Transverse colon (tissue), 4 donors: Measurements from ENCODE around the gene SPATA6. TPM values are rescaled to one million over a fixed set of nuclear protein-coding genes. Genes with fewer than 3 reads are reported as not detected.
"Not testable (repeated sequence)": the region's sequence is repeated elsewhere in the genome, so short reads cannot be mapped to it uniquely, and the experiment has no call there.

Experiments used
- DNase-seq: peaks from one replicate; pipeline ENCODE4 v3.0.0-alpha.2; 2019
- H3K27ac ChIP-seq, 4 donors: fragments of 200-600 bp; sonication (generic); 2 replicates each; pipeline ENCODE4 v1.5.1; 2016 to 2018; ENCODE audit warnings: inconsistent platforms in 4 of 4
- H3K27me3 ChIP-seq: fragments of 200-600 bp; sonication (generic); 2 replicates; pipeline ENCODE4 v1.5.1; 2017; ENCODE audit warnings: inconsistent platforms
- H3K36me3 ChIP-seq, 4 donors: fragments of 200-600 bp; sonication (generic); 2 replicates each; pipeline ENCODE4 v1.5.1; 2017 to 2019; ENCODE audit warnings: inconsistent platforms in 4 of 4
- H3K4me1 ChIP-seq, 4 donors: fragments of 200-600 bp; sonication (generic); 2 replicates each; pipeline ENCODE4 v1.5.1; 2017 to 2020; ENCODE audit warnings: inconsistent platforms in 4 of 4
- H3K4me3 ChIP-seq, 4 donors: fragments of 200-600 bp; sonication (generic); 1 replicate in 1 of 4; 2 replicates in 3 of 4; pipeline versions ENCODE4 v1.5.1 to v1.6.1; 2017 to 2019; ENCODE audit warnings: inconsistent platforms in 4 of 4
- H3K9me3 ChIP-seq, 2 donors: fragments of 200-600 bp; sonication (generic); 2 replicates each; pipeline ENCODE4 v1.5.1; 2017 to 2019; ENCODE audit warnings: inconsistent platforms in 2 of 2
- EP300 ChIP-seq: sonication (generic); formaldehyde crosslinking; IDR thresholded peaks from one replicate; pipeline ENCODE4 v1.6.1; 2017; ENCODE audit warnings: antibody characterized with exemption, low read depth
- POLR2A ChIP-seq: fragments of 450-650 bp; IDR thresholded peaks from one replicate; pipeline ENCODE4 v1.6.1; 2016; ENCODE audit warnings: antibody characterized with exemption, mild to moderate bottlenecking, moderate library complexity
- POLR2AphosphoS5 ChIP-seq, 3 donors: sonication (generic); formaldehyde crosslinking; IDR thresholded peaks; one replicate each; pipeline ENCODE4 v1.6.1; 2016; ENCODE audit warnings: antibody characterized with exemption in 3 of 3
- WGBS, 2 donors: methylation state at CpG; one replicate each; pipeline ENCODE4 v1.1.5; 2018; ENCODE audit warnings: low coverage in 1 of 2; 5-methylcytosine and 5-hydroxymethylcytosine counted together
- in situ Hi-C, 4 donors: fragments of 200-750 bp; cut with MboI; loops; one replicate each; pipeline versions ENCODE4 v1.15.0 to v1.15.1; 2017; ENCODE audit warnings: low sequenced_read_pairs in 3 of 4, low pct_ligation_motif_present in 1 of 4, low pct_unique_long_range_greater_than_20kb in 1 of 4
- intact Hi-C: fragments of 100-400 bp; cut with DNase I; formaldehyde crosslinking; loops from one replicate; pipeline ENCODE4 v1.15.1; 2023; ENCODE audit warnings: low total_unique reads
- total RNA-seq, 4 donors: library from RNA; depleted of rRNA; stranded (reverse); fragments of >200 nt; gene quantifications; one replicate each; pipeline ENCODE4 v1.1.0, GENCODE V29; 2016
- TF ChIP-seq, protein P1 (sequence below), 5 experiments: fragments of 200-600 bp in 3 of 5; fragments of 450-650 bp in 2 of 5; sonication (generic) in 3 of 5; IDR thresholded peaks; 1 replicate in 2 of 5; 2 replicates in 3 of 5; pipeline ENCODE4 v1.5.1; 2016 to 2017; ENCODE audit warnings: antibody characterized with exemption in 5 of 5, inconsistent platforms in 3 of 5, mild to moderate bottlenecking in 2 of 5, moderate library complexity in 1 of 5

The SPATA6 gene
- total RNA-seq, 4 donors from 2014 or later: 8.2 to 16.5 (median 14.6) TPM

DNA sequence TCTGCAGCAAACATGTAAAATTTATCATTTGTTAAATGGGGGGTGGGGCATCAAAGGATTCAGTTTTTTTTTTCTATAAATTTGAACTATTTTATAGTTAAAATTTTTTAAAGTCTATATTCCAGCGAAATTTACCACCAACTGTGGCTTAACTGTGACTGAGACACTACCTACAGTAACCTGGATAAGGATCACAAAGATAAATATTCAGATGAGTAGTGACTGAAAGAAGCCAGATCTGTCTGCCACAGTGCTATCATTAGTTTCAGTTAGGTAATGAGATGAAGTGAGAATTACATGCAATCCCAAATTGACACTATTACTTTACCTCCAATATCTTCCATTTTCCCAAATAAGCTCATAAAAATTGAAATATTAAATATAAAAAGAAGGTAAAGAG is 5.4 kb downstream of the SPATA6 start:
- no peak for DNase-seq
- Histone ChIP-seq H3K27me3 (no peaks in the 10 kb centered on the region), H3K4me3 (no peak overlapping the region), H3K27ac (no peak overlapping the region), H3K36me3 (no peaks in the 10 kb centered on the region), H3K9me3 (no peaks in the 10 kb centered on the region), H3K4me1 (peaks cover 0 to 29% (median 16%) of the 10 kb centered on the region in 4 donors)
- intact Hi-C loops: no loop called here
- 73 to 82% methylated on average over 1 of the region's 1 CpG for WGBS, 2 donors
- TF ChIP-seq EP300: no peak
- TF ChIP-seq, protein P1, sequence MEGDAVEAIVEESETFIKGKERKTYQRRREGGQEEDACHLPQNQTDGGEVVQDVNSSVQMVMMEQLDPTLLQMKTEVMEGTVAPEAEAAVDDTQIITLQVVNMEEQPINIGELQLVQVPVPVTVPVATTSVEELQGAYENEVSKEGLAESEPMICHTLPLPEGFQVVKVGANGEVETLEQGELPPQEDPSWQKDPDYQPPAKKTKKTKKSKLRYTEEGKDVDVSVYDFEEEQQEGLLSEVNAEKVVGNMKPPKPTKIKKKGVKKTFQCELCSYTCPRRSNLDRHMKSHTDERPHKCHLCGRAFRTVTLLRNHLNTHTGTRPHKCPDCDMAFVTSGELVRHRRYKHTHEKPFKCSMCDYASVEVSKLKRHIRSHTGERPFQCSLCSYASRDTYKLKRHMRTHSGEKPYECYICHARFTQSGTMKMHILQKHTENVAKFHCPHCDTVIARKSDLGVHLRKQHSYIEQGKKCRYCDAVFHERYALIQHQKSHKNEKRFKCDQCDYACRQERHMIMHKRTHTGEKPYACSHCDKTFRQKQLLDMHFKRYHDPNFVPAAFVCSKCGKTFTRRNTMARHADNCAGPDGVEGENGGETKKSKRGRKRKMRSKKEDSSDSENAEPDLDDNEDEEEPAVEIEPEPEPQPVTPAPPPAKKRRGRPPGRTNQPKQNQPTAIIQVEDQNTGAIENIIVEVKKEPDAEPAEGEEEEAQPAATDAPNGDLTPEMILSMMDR (IDR thresholded peaks at IDR 0.05): no peak
- TF ChIP-seq POLR2A: no peak
- TF ChIP-seq POLR2AphosphoS5 (IDR thresholded peaks at IDR 0.05): no peak
- in situ Hi-C loops: no loop called here

- no peaks in the 10 kb centered on the region for H3K4me1 ChIP-seq
- no peaks in the 10 kb centered on the region for H3K36me3 ChIP-seq
- H3K27ac ChIP-seq: no peak overlapping the region
- no peaks in the 10 kb centered on the region for H3K9me3 ChIP-seq
- intact Hi-C loops (no loop called here), in situ Hi-C loops (no loop called here)
- no peak for DNase-seq
- WGBS, 2 donors: 80 to 84% methylated on average over 2 to 3 of the region's 3 CpGs
- no peaks in the 10 kb centered on the region for H3K27me3 ChIP-seq
- H3K4me3 ChIP-seq: no peak overlapping the region
- TF ChIP-seq POLR2A (no peak), EP300 (no peak)
Measured at GRCh38 chr1:48462716-48463302, 9.2 kb downstream of the SPATA6 start.

DNA sequence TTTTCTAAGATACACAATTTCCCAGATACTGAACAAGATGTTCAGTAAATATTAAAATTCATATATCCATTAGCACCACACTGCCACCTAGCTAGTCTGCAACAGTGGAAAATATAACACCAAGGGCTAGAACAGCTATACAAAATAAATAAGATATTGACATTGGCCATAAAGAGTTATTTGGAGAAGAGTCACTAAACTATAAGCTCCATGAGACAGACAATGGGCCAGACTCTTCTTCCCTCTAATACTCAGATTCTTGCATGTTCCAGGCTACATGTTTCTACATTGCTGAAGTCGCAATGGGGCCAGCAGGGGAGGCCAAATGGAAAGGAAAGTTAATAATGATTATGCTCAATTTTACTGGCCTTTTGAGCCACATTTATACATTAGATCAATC is 21.5 kb downstream of the SPATA6 start:
- TF ChIP-seq, protein P1 (IDR thresholded peaks at IDR 0.05): peak in 1 of 5 experiments; percentile 6
- no peak for TF ChIP-seq POLR2A
- TF ChIP-seq EP300: no peak
- no peak overlapping the region for H3K4me3 ChIP-seq
- H3K36me3 ChIP-seq: no peaks in the 10 kb centered on the region
- no peak overlapping the region for H3K27ac ChIP-seq
- H3K9me3 ChIP-seq: no peaks in the 10 kb centered on the region
- in situ Hi-C loops (no loop called here), intact Hi-C loops (no loop called here)
- H3K27me3 ChIP-seq: no peaks in the 10 kb centered on the region
- DNase-seq: no peak
- WGBS, 2 donors: 94 to 100% methylated on average over 1 of the region's 1 CpG
- H3K4me1 ChIP-seq: no peaks in the 10 kb centered on the region

GRCh38 chr1:48448932-48449331 is 23.1 kb downstream of the SPATA6 start:
- TF ChIP-seq POLR2A: no peak
- Histone ChIP-seq H3K9me3 (peaks cover 0 to 5% of the 10 kb centered on the region in 2 donors), H3K27me3 (no peaks in the 10 kb centered on the region), H3K27ac (no peak overlapping the region), H3K4me3 (no peak overlapping the region), H3K36me3 (no peaks in the 10 kb centered on the region), H3K4me1 (no peaks in the 10 kb centered on the region)
- 91 to 100% methylated on average over 1 of the region's 1 CpG for WGBS, 2 donors
- in situ Hi-C loops: no loop called here
- intact Hi-C loops: no loop called here
- no peak for DNase-seq

DNA sequence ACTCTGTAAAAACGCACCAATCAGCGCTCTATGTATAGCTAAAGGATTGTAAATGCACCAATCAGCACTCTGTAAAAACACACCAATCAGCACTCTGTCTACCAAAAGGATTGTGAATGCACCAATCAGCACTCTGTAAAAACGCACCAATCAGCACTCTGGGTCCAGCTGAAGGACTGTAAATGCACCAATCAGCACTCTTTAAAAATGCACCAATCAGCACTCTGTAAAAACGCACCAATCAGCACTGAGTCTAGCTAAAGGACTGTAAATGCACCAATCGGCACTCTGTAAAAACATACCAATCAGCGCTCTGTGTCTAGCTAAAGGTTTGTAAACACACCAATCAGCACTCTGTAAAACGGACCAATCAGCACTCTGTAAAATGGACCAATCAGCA is 27.8 kb downstream of the SPATA6 start:
- intact Hi-C loops, H3K36me3 ChIP-seq: not testable (repeated sequence)
- WGBS, 2 donors: 89 to 93% methylated on average over 2 to 7 of the region's 7 CpGs

More for the DNA sequence above, 27.8 kb downstream of the SPATA6 start:
- DNase-seq, H3K4me3 ChIP-seq, H3K27ac ChIP-seq, H3K27me3 ChIP-seq, in situ Hi-C loops, H3K9me3 ChIP-seq: not testable (repeated sequence)
- H3K4me1 ChIP-seq: peaks cover 0 to 10% (median 1%) of the 10 kb centered on the region in 4 donors
